ENCODE measurements around the gene DOLK. TPM values are rescaled to one million over a fixed set of nuclear protein-coding genes. Genes with fewer than 3 reads are reported as not detected.

Gene DOLK
- total and polyA plus RNA-seq, 2 donors (not counting 1 experiment from before 2014, with no cell fraction given): 3.0 to 12.2 TPM

- DNase-seq: no peak
- H3K27me3 Mint-ChIP-seq: no peaks in the 10 kb centered on the region
- intact Hi-C loops (cut with micrococcal nuclease): loop anchor here (10.0 kb wide), 1 partner anchor 681 kb away; the partner anchor contains the start of genes C9orf50 and NTMT1
- Histone ChIP-seq H3K9ac (ENCODE audit: low read length) (no peak overlapping the region), H3K79me2 (ENCODE audit: control insufficient read depth, insufficient read depth, low read length) (peaks cover 27% of the 10 kb centered on the region), H3K4me1 (ENCODE audit: control insufficient read depth in 2 of 2, insufficient read depth in 2 of 2, low read length in 2 of 2) (peaks cover 15 to 18% of the 10 kb centered on the region in 2 donors), H3K27me3 (replicated peaks in 1 of 4; ENCODE audit: control extremely low read depth in 1 of 4, control insufficient read depth in 3 of 4, insufficient read depth in 4 of 4, low read length in 3 of 4) (no peaks in the 10 kb centered on the region), H3K36me3 (replicated peaks in 1 of 2; ENCODE audit: control extremely low read depth in 1 of 2, control insufficient read depth in 1 of 2, extremely low read depth in 1 of 2, insufficient read depth in 2 of 2, low read length in 1 of 2) (peaks cover 0 to 4% of the 10 kb centered on the region in 2 experiments), H3K4me3 (ENCODE audit: control extremely low read depth in 1 of 5, extremely low read depth in 1 of 5, insufficient read depth in 1 of 5, low read depth in 2 of 5, low read length in 4 of 5) (no peak overlapping the region), H2AFZ (ENCODE audit: insufficient read depth, low read depth, low read length, poor library complexity, severe bottlenecking) (no peak overlapping the region), H3K4me2 (replicated peaks; ENCODE audit: low read depth, low read length, poor library complexity, severe bottlenecking) (no peak overlapping the region), H4K20me1 (ENCODE audit: control insufficient read depth, insufficient read depth, low read length, poor library complexity, severe bottlenecking) (no peaks in the 10 kb centered on the region), H3K27ac (ENCODE audit: low read length in 2 of 2) (no peak overlapping the region), H3K9me3 (ENCODE audit: control extremely low read depth in 1 of 3, control insufficient read depth in 2 of 3, insufficient read depth in 1 of 3, low read length in 2 of 3) (no peaks in the 10 kb centered on the region)
- H3K27ac Mint-ChIP-seq: no peak overlapping the region
- H3K9me3 Mint-ChIP-seq (ENCODE audit: insufficient read depth): no peaks in the 10 kb centered on the region
- ChIA-PET CTCF (no interaction called here), POLR2A (no interaction called here)
- TF ChIP-seq CTCF (IDR thresholded peaks at IDR 0.05): no peak
- TF ChIP-seq EZH2 (IDR thresholded peaks at IDR 0.05; ENCODE audit: borderline replicate concordance, insufficient read depth, low read depth, low read length, poor library complexity, severe bottlenecking): no peak
- peaks cover 27% of the 10 kb centered on the region for H3K4me1 Mint-ChIP-seq
- 92% methylated on average over 2 of the region's 7 CpGs for WGBS (ENCODE audit: insufficient coverage)
- no peak overlapping the region for H3K4me3 Mint-ChIP-seq
- no peak for ATAC-seq (ENCODE audit: low read depth)
Measured at GRCh38 chr9:128943832-128944620, 3.4 kb downstream of the DOLK start.
